ENCODE results near the gene CEMIP.

Gene CEMIP

GRCh38 chr15:80852676-80853075 is 73.5 kb downstream of the CEMIP start:
- TF ChIP-seq REST (IDR thresholded peaks at IDR 0.05; ENCODE audit: insufficient replicate concordance, low read depth) (no peak), CTCF (IDR thresholded peaks at IDR 0.05; ENCODE audit: insufficient read depth, low read length) (no peak), POLR2AphosphoS5 (IDR thresholded peaks at IDR 0.05; ENCODE audit: low read depth) (no peak), GABPA (IDR thresholded peaks at IDR 0.05; ENCODE audit: low read depth) (no peak), SPI1 (IDR thresholded peaks at IDR 0.05; ENCODE audit: borderline replicate concordance, low read depth) (no peak)
- Histone ChIP-seq H3K4me3 (replicated peaks; ENCODE audit: insufficient read depth, low read length) (no peak overlapping the region), H3K27ac (replicated peaks) (no peak overlapping the region), H3K27me3 (ENCODE audit: insufficient read depth, poor library complexity, severe bottlenecking) (no peaks in the 10 kb centered on the region)
- DNase-seq (ENCODE audit: low read depth in 1 of 2, low spot score in 1 of 2) = no peak

- Histone ChIP-seq H3K27ac (replicated peaks) (no peak overlapping the region), H3K27me3 (ENCODE audit: insufficient read depth, poor library complexity, severe bottlenecking) (no peaks in the 10 kb centered on the region), H3K4me3 (replicated peaks; ENCODE audit: insufficient read depth, low read length) (no peak overlapping the region)
- TF ChIP-seq GABPA (IDR thresholded peaks at IDR 0.05; ENCODE audit: low read depth) = no peak
- no peak for TF ChIP-seq SPI1 (IDR thresholded peaks at IDR 0.05; ENCODE audit: borderline replicate concordance, low read depth)
- TF ChIP-seq REST (IDR thresholded peaks at IDR 0.05; ENCODE audit: insufficient replicate concordance, low read depth) = no peak
- TF ChIP-seq CTCF (IDR thresholded peaks at IDR 0.05; ENCODE audit: insufficient read depth, low read length) = no peak
- TF ChIP-seq POLR2AphosphoS5 (IDR thresholded peaks at IDR 0.05; ENCODE audit: low read depth) = no peak
- no peak for DNase-seq (ENCODE audit: low read depth in 1 of 2, low spot score in 1 of 2)
Observed at GRCh38 chr15:80854104-80854503, 74.9 kb downstream of the CEMIP start.

GRCh38 chr15:80855206-80855605 is 76.0 kb downstream of the CEMIP start:
- Histone ChIP-seq H3K27ac (replicated peaks) (no peak overlapping the region), H3K4me3 (replicated peaks; ENCODE audit: insufficient read depth, low read length) (no peak overlapping the region), H3K27me3 (ENCODE audit: insufficient read depth, poor library complexity, severe bottlenecking) (no peaks in the 10 kb centered on the region)
- TF ChIP-seq SPI1 (IDR thresholded peaks at IDR 0.05; ENCODE audit: borderline replicate concordance, low read depth) (no peak), CTCF (IDR thresholded peaks at IDR 0.05; ENCODE audit: insufficient read depth, low read length) (no peak), REST (IDR thresholded peaks at IDR 0.05; ENCODE audit: insufficient replicate concordance, low read depth) (no peak), POLR2AphosphoS5 (IDR thresholded peaks at IDR 0.05; ENCODE audit: low read depth) (no peak), GABPA (IDR thresholded peaks at IDR 0.05; ENCODE audit: low read depth) (no peak)
- no peak for DNase-seq (ENCODE audit: low read depth in 1 of 2, low spot score in 1 of 2)

Measured in HL-60 (cell line).